Heart left ventricle (tissue), 16 donors: Measurements from ENCODE around the gene LUC7L3. TPM values are rescaled to one million over a fixed set of nuclear protein-coding genes. Genes with fewer than 3 reads are reported as not detected.
"Not testable (repeated sequence)": the region's sequence is repeated elsewhere in the genome, so short reads cannot be mapped to it uniquely, and the experiment has no call there.

Source experiments
- ATAC-seq, 4 donors: fragments of 200-7000 bp; cut with Tn5 transposase; one replicate each; pipeline ENCODE4 v1.9.1; 2020 to 2022; ENCODE audit warnings: moderate library complexity in 4 of 4, mild to moderate bottlenecking in 3 of 4, moderate number of reproducible peaks in 1 of 4
- DNase-seq, 5 donors: peaks; one replicate each; pipeline ENCODE4 v3.0.0-alpha.2; 2020
- H3K27ac ChIP-seq, 12 donors: fragments of 200-600 bp; sonication (generic) in 4 of 12; one replicate each; pipeline versions ENCODE4 v1.5.0 to v1.8.0; 2016 to 2022; ENCODE audit warnings: mild to moderate bottlenecking in 2 of 12
- H3K27me3 ChIP-seq, 9 donors: fragments of 200-600 bp; sonication (generic) in 2 of 9; one replicate each; pipeline versions ENCODE4 v1.5.1 to v1.8.0; 2016 to 2022; ENCODE audit warnings: mild to moderate bottlenecking in 3 of 9
- H3K36me3 ChIP-seq, 9 donors: fragments of 200-600 bp; sonication (generic) in 2 of 9; one replicate each; pipeline versions ENCODE4 v1.5.0 to v1.8.0; 2018 to 2022; ENCODE audit warnings: mild to moderate bottlenecking in 2 of 9
- H3K4me1 ChIP-seq, 12 donors: fragments of 200-600 bp; sonication (generic) in 4 of 12; one replicate each; pipeline versions ENCODE4 v1.5.0 to v1.8.0; 2016 to 2022; ENCODE audit warnings: mild to moderate bottlenecking in 3 of 12
- H3K4me3 ChIP-seq, 12 donors: fragments of 200-600 bp; sonication (generic) in 4 of 12; one replicate each; pipeline versions ENCODE4 v1.5.0 to v1.8.0; 2017 to 2022; ENCODE audit warnings: mild to moderate bottlenecking in 9 of 12, moderate library complexity in 4 of 12
- H3K9me3 ChIP-seq, 12 donors: fragments of 200-600 bp; sonication (generic) in 4 of 12; one replicate each; pipeline versions ENCODE4 v1.5.0 to v1.8.0; 2016 to 2022; ENCODE audit warnings: mild to moderate bottlenecking in 1 of 12
- CTCF ChIP-seq, 12 donors: fragments of 200-600 bp; sonication (generic) in 4 of 12; IDR thresholded peaks; one replicate each; pipeline versions ENCODE4 v1.5.0 to v1.8.0; 2018 to 2022; ENCODE audit warnings: antibody characterized with exemption in 12 of 12, mild to moderate bottlenecking in 5 of 12
- POLR2A ChIP-seq, 2 donors: fragments of 450-650 bp; IDR thresholded peaks; one replicate each; pipeline ENCODE4 v1.6.1; 2017; ENCODE audit warnings: antibody characterized with exemption in 2 of 2, mild to moderate bottlenecking in 2 of 2, moderate library complexity in 2 of 2
- WGBS, 4 donors: extraction: QIAGEN DNeasy Blood & Tissue Kit in 2 of 4; methylation state at CpG; one replicate each; pipeline versions ENCODE4 v1.1.5 to v1.1.7; 2013 to 2018; 5-methylcytosine and 5-hydroxymethylcytosine counted together
- intact Hi-C, 10 donors: fragments of 100-400 bp; cut with DNase I; formaldehyde crosslinking; loops; one replicate each; pipeline versions ENCODE4 v1.11.1 to v1.14.2; 2022
- polyA plus RNA-seq, 2 donors: library from polyadenylated mRNA; stranded (reverse); fragments of 200-250 nt; gene quantifications; one replicate each; pipeline ENCODE4 v1.2.3, GENCODE V29; 2013
- total RNA-seq, 9 donors: library from RNA; depleted of rRNA in 2 of 9; stranded (reverse); fragments of >200 nt in 2 of 9; fragmentation: NEBNext Ultra II Directional in 3 of 9; extraction: Animal tissue kit (Norgen Biotek cat#: 25700) in 3 of 9; gene quantifications; one replicate each; pipeline versions ENCODE4 v1.1.0 to v1.2.4, GENCODE V29; 2016 to 2023
- donor health status: ischemic (EF 13 %, LVEDD 7.1; RV severe dilation, severe dysfunction).
- donor health status: healthy with polysubstance abuse.
- donor health status: DM: no; HTN: yes; CAD: no.
- donor health status: DM: no; HTN: no; CAD: no.
- donor health status: ischemic (EF 25% LVEDD 6.9; RV normal size, moderate dysfunction).
- donor health status: ischemic (EF 25% LVEDD 5.7; RV mildly dilated, moderate dysfunction).
- donor health status: healthy.
- donor health status: DM: yes; HTN: yes; CAD: no.
- donor health status: ischemic (EF 35%, LVEDD 5.7; RV mildly dilated, moderate dysfunction).
- donor health status: nonischemic (EF 11% LVEDD 7.7; RV severe dilation, severe dysfunction).
- donor health status: DM: yes; HTN: yes; CAD: no.
- donor health status: PGD.
- donor health status: ischemic (EF 29% LVEDD 5.4; RV normal size, mild dysfunction).
- donor health status: nonischemic (EF 23%, LVEDD 6.1; RV moderate dilation, normal function).

Gene LUC7L3
- total and polyA plus RNA-seq, 11 donors, result 16.5 to 89.0 (median 52.1) TPM

- H3K4me3 ChIP-seq, result no peak overlapping the region
- H3K27ac ChIP-seq, result no peak overlapping the region
- 88 to 95% (median 92%) methylated on average over 3 of the region's 3 CpGs for WGBS, 4 donors
These were observed 16.2 kb upstream of the LUC7L3 start for GRCh38 chr17:50703162-50703561.

GRCh38 chr17:50707289-50708049, 11.9 kb upstream of the LUC7L3 start, which contains the start of gene ANKRD40:
ANKRD40 (minus strand) TSS chr17:50707914; CDS start chr17:50707654, 260 bp downstream.
- intact Hi-C loops, result loop anchor here in 2 of 10 donors (5.0 to 10.0 kb wide), 2 partner anchors 137 to 160 kb away; partner anchors contain the start of gene SPATA20 (in 1 of the 2)
- DNase-seq (peak; percentile 91 to 94 (median 91)), ATAC-seq (peak; percentile 80 to 92 (median 88))
- Histone ChIP-seq H3K4me3 (peak within 1 kb of the TSS; percentile 50 to 81 (median 74)), H3K27ac (peak within 1 kb of the TSS; percentile 94 to 100 (median 97)), H3K36me3 (peaks cover 0 to 27% (median 18%) of the 10 kb centered on the region in 9 donors), H3K9me3 (no peaks in the 10 kb centered on the region), H3K4me1 (peaks cover 0 to 60% (median 41%) of the 10 kb centered on the region in 12 donors), H3K27me3 (no peaks in the 10 kb centered on the region)
- 0 to 1% (median 0%) methylated on average over 43 to 74 of the region's 74 CpGs for WGBS, 4 donors
- TF ChIP-seq POLR2A (IDR thresholded peaks at IDR 0.05) (peak; percentile 9 to 59), CTCF (IDR thresholded peaks at IDR 0.05) (no peak)

More at GRCh38 chr17:50703162-50703561, 16.2 kb upstream of the LUC7L3 start:
- Histone ChIP-seq H3K36me3 (peaks cover 0 to 61% (median 41%) of the 10 kb centered on the region in 9 donors), H3K4me1 (peaks cover 0 to 53% (median 25%) of the 10 kb centered on the region in 12 donors), H3K9me3 (no peaks in the 10 kb centered on the region), H3K27me3 (no peaks in the 10 kb centered on the region)
- no peak for ATAC-seq
- TF ChIP-seq CTCF (IDR thresholded peaks at IDR 0.05) (no peak), POLR2A (IDR thresholded peaks at IDR 0.05) (no peak)
- DNase-seq, result no peak
- intact Hi-C loops, result loop anchor here in 1 of 10 donors (10.0 kb wide), 1 partner anchor 142 kb away; no protein-coding TSS in a partner anchor

GRCh38 chr17:50708050-50709000, 11.1 kb upstream of the LUC7L3 start:
- Histone ChIP-seq H3K36me3 (peaks cover 0 to 19% (median 14%) of the 10 kb centered on the region in 9 donors), H3K4me1 (peaks cover 0 to 55% (median 36%) of the 10 kb centered on the region in 12 donors), H3K4me3 (peak overlapping the region; percentile 50 to 81 (median 74)), H3K27me3 (no peaks in the 10 kb centered on the region), H3K9me3 (no peaks in the 10 kb centered on the region), H3K27ac (peak overlapping the region; percentile 94 to 100 (median 97))
- intact Hi-C loops, result loop anchor here in 2 of 10 donors (5.0 to 10.0 kb wide), 2 partner anchors 136 to 161 kb away; partner anchors contain the start of gene SPATA20 (in 1 of the 2)
- DNase-seq (peak in 1 of 5 donors; percentile 27), ATAC-seq (peak in 3 of 4 donors; percentile 15 to 34 (median 25))
- 1 to 6% (median 3%) methylated on average over 6 of the region's 6 CpGs for WGBS, 4 donors
- no peak for TF ChIP-seq POLR2A (IDR thresholded peaks at IDR 0.05)
- no peak for TF ChIP-seq CTCF (IDR thresholded peaks at IDR 0.05)

- WGBS, 4 donors, result 72 to 89% (median 85%) methylated on average over 4 of the region's 4 CpGs
- H3K4me3 ChIP-seq, result peak overlapping the region in 6 of 12 donors; percentile 73 to 81 (median 80)
- H3K9me3 ChIP-seq, H3K27me3 ChIP-seq, DNase-seq, ATAC-seq: not testable (repeated sequence)
- peak overlapping the region; percentile 94 to 100 (median 97) for H3K27ac ChIP-seq
- intact Hi-C loops, result loop anchor here in 2 of 10 donors (5.0 to 10.0 kb wide), 2 partner anchors 136 to 162 kb away; partner anchors contain the start of gene SPATA20 (in 1 of the 2)
- H3K4me1 ChIP-seq, result peaks cover 0 to 48% (median 30%) of the 10 kb centered on the region in 12 donors
- peaks cover 0 to 12% (median 8%) of the 10 kb centered on the region in 9 donors for H3K36me3 ChIP-seq
These were observed 10.3 kb upstream of the LUC7L3 start for GRCh38 chr17:50709053-50709452.
